Loucy (cell line): ENCODE data around the gene PIBF1.

Experiments used
- EZH2phosphoT487 ChIP-seq: fragments of 200-600 bp; IDR thresholded peaks from 2 replicates; pipeline ENCODE4 v1.6.1; 2018; ENCODE audit warnings: antibody characterized with exemption, mild to moderate bottlenecking, moderate library complexity, borderline replicate concordance
- TF ChIP-seq, protein P1 (sequence below): fragments of 200-600 bp; sonication (generic); conservative IDR thresholded peaks from 2 replicates; pipeline ENCODE4 v1.5.1; 2014; ENCODE audit warnings: mild to moderate bottlenecking, antibody characterized with exemption, low read length

- TF ChIP-seq, protein P1, sequence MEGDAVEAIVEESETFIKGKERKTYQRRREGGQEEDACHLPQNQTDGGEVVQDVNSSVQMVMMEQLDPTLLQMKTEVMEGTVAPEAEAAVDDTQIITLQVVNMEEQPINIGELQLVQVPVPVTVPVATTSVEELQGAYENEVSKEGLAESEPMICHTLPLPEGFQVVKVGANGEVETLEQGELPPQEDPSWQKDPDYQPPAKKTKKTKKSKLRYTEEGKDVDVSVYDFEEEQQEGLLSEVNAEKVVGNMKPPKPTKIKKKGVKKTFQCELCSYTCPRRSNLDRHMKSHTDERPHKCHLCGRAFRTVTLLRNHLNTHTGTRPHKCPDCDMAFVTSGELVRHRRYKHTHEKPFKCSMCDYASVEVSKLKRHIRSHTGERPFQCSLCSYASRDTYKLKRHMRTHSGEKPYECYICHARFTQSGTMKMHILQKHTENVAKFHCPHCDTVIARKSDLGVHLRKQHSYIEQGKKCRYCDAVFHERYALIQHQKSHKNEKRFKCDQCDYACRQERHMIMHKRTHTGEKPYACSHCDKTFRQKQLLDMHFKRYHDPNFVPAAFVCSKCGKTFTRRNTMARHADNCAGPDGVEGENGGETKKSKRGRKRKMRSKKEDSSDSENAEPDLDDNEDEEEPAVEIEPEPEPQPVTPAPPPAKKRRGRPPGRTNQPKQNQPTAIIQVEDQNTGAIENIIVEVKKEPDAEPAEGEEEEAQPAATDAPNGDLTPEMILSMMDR: no peak
- TF ChIP-seq EZH2phosphoT487: no peak
Measured at GRCh38 chr13:73045031-73045430, 263.1 kb downstream of the PIBF1 start.
